Chondrocyte (in vitro differentiated cells): ENCODE measurements around the gene DLX3. TPM values are rescaled to one million over a fixed set of nuclear protein-coding genes. Genes with fewer than 3 reads are reported as not detected.

Experiments used
- DNase-seq: peaks from one replicate; pipeline ENCODE4 v3.0.0; 2021; ENCODE audit warnings: mixed read lengths, low spot score
- H3K27ac Mint-ChIP-seq: one replicate; pipeline ENCODE4 v1.8.0; 2021; ENCODE audit warnings: mild to moderate bottlenecking, moderate library complexity, mixed read lengths; ENCODE audit not compliant: unreplicated experiment
- H3K27me3 Mint-ChIP-seq: 2 replicates; pipeline ENCODE4 v1.8.0; 2021; ENCODE audit warnings: low read depth, mixed read lengths
- H3K36me3 Mint-ChIP-seq: 2 replicates; pipeline ENCODE4 v1.8.0; 2021; ENCODE audit warnings: low read depth, mixed read lengths
- H3K4me1 Mint-ChIP-seq: 2 replicates; pipeline ENCODE4 v1.8.0; 2021; ENCODE audit warnings: low read depth, mild to moderate bottlenecking, mixed read lengths
- H3K4me3 Mint-ChIP-seq: one replicate; pipeline ENCODE4 v1.8.0; 2021; ENCODE audit warnings: mild to moderate bottlenecking, moderate library complexity, mixed read lengths; ENCODE audit not compliant: unreplicated experiment
- H3K9me3 Mint-ChIP-seq: 2 replicates; pipeline ENCODE4 v1.8.0; 2021; ENCODE audit warnings: low read depth, mixed read lengths
- CTCF ChIP-seq: fragments of 200-600 bp; sonication (generic); IDR thresholded peaks from 2 replicates; pipeline ENCODE4 v1.5.0; 2021; ENCODE audit warnings: antibody characterized with exemption, mild to moderate bottlenecking, moderate library complexity
- total RNA-seq: library from RNA; stranded (reverse); gene quantifications from 3 replicates; pipeline ENCODE4 v1.2.1, GENCODE V29; 2021

Gene DLX3
- total RNA-seq, 1 donor from 2014 or later = 0.10 TPM

- Mint-ChIP-seq H3K36me3 (no peaks in the 10 kb centered on the region), H3K27ac (no peak overlapping the region), H3K4me3 (no peak overlapping the region), H3K9me3 (peaks cover 5% of the 10 kb centered on the region), H3K4me1 (no peaks in the 10 kb centered on the region), H3K27me3 (peaks cover 47% of the 10 kb centered on the region)
- no peak for DNase-seq
- TF ChIP-seq CTCF = no peak
These were observed 14.3 kb downstream of the DLX3 start for GRCh38 chr17:49980703-49981197.

GRCh38 chr17:49979748-49980479, 15.1 kb downstream of the DLX3 start:
- H3K27me3 Mint-ChIP-seq = peaks cover 47% of the 10 kb centered on the region
- H3K27ac Mint-ChIP-seq = no peak overlapping the region
- TF ChIP-seq CTCF = no peak
- no peak for DNase-seq
- H3K9me3 Mint-ChIP-seq = peaks cover 5% of the 10 kb centered on the region
- H3K36me3 Mint-ChIP-seq = no peaks in the 10 kb centered on the region
- H3K4me1 Mint-ChIP-seq = no peaks in the 10 kb centered on the region
- H3K4me3 Mint-ChIP-seq = no peak overlapping the region

- Mint-ChIP-seq H3K4me3 (no peak overlapping the region), H3K4me1 (no peaks in the 10 kb centered on the region), H3K27ac (no peak overlapping the region), H3K36me3 (no peaks in the 10 kb centered on the region), H3K9me3 (peaks cover 5% of the 10 kb centered on the region), H3K27me3 (peaks cover 54% of the 10 kb centered on the region)
- TF ChIP-seq CTCF = no peak
- DNase-seq = no peak
These were observed 16.5 kb downstream of the DLX3 start for GRCh38 chr17:49978501-49978900.

- TF ChIP-seq CTCF = no peak
- no peak overlapping the region for H3K4me3 Mint-ChIP-seq
- H3K27ac Mint-ChIP-seq = no peak overlapping the region
- no peaks in the 10 kb centered on the region for H3K4me1 Mint-ChIP-seq
- H3K27me3 Mint-ChIP-seq = peaks cover 58% of the 10 kb centered on the region
- no peaks in the 10 kb centered on the region for H3K36me3 Mint-ChIP-seq
- no peaks in the 10 kb centered on the region for H3K9me3 Mint-ChIP-seq
- no peak for DNase-seq
These were observed 17.3 kb downstream of the DLX3 start for GRCh38 chr17:49977463-49978389.

- Mint-ChIP-seq H3K27me3 (peaks cover 59% of the 10 kb centered on the region), H3K4me3 (no peak overlapping the region), H3K36me3 (no peaks in the 10 kb centered on the region), H3K9me3 (no peaks in the 10 kb centered on the region), H3K4me1 (peaks cover 6% of the 10 kb centered on the region), H3K27ac (no peak overlapping the region)
- TF ChIP-seq CTCF = no peak
- DNase-seq = no peak
These were observed 18.2 kb downstream of the DLX3 start for GRCh38 chr17:49976828-49977202.
